Small intestine (tissue), 7 donors: ENCODE data around the gene LMX1B. TPM values are rescaled to one million over a fixed set of nuclear protein-coding genes. Genes with fewer than 3 reads are reported as not detected.
A peak's percentile ranks its signal among the peaks of the same experiment; 100 is the strongest.
"Not testable (repeated sequence)": the region's sequence is repeated elsewhere in the genome, so short reads cannot be mapped to it uniquely, and the experiment has no call there.

ENCODE experiments used
- DNase-seq, 2 donors: peaks; one replicate each; pipeline versions ENCODE4 v3.0.0 to v3.0.0-alpha.2; 2013
- FAIRE-seq: peaks from 2 replicates; lab custom pipeline; 2012; peaks lifted over from hg19 to GRCh38; lab: Jason Lieb, UNC
- H3K27ac ChIP-seq, 3 donors: one replicate each; pipeline ENCODE4 v1.5.1; 2013; ENCODE audit warnings: low read length in 2 of 3, mild to moderate bottlenecking in 2 of 3, control low read depth in 1 of 3, inconsistent platforms in 1 of 3, low read depth in 1 of 3, moderate library complexity in 1 of 3
- H3K27me3 ChIP-seq, 3 donors: one replicate each; pipeline ENCODE4 v1.6.1; 2013; ENCODE audit warnings: low read length in 3 of 3, inconsistent platforms in 1 of 3; ENCODE audit not compliant: control insufficient read depth in 3 of 3, insufficient read depth in 3 of 3
- H3K36me3 ChIP-seq, 3 donors: one replicate each; pipeline ENCODE4 v1.6.1; 2013; ENCODE audit warnings: low read length in 3 of 3, inconsistent platforms in 1 of 3, low read depth in 1 of 3, mild to moderate bottlenecking in 1 of 3, moderate library complexity in 1 of 3; ENCODE audit not compliant: control insufficient read depth in 3 of 3, insufficient read depth in 2 of 3
- H3K4me1 ChIP-seq, 3 donors: one replicate each; pipeline ENCODE4 v1.6.1; 2013; ENCODE audit warnings: low read length in 2 of 3, inconsistent platforms in 1 of 3, low read depth in 1 of 3, mild to moderate bottlenecking in 1 of 3, moderate library complexity in 1 of 3; ENCODE audit not compliant: control insufficient read depth in 3 of 3, insufficient read depth in 2 of 3
- H3K4me3 ChIP-seq, 3 donors: one replicate each; pipeline ENCODE4 v1.5.1; 2013; ENCODE audit warnings: low read length in 3 of 3, control low read depth in 1 of 3, inconsistent platforms in 1 of 3, low read depth in 1 of 3, mild to moderate bottlenecking in 1 of 3, moderate library complexity in 1 of 3
- H3K9me3 ChIP-seq, 2 donors: one replicate each; pipeline ENCODE4 v1.6.1; 2013; ENCODE audit warnings: low read depth in 1 of 2, low read length in 1 of 2; ENCODE audit not compliant: control insufficient read depth in 2 of 2, insufficient read depth in 1 of 2
- WGBS, 3 donors: extraction: QIAGEN DNeasy Blood & Tissue Kit; methylation state at CpG; one replicate each; pipeline ENCODE4 v1.1.7; 2013; 5-methylcytosine and 5-hydroxymethylcytosine counted together
- polyA plus RNA-seq, 4 donors: library from polyadenylated mRNA; stranded (reverse) in 3 of 4; unstranded in 1 of 4; fragments of 200-250 nt in 3 of 4; fragments of 120-200 nt in 1 of 4; gene quantifications; one replicate each; pipeline versions ENCODE4 v1.2.1 to v1.2.3, GENCODE V29; 2013
- donor health status: healthy with polysubstance abuse.
- donor health status: control.
- donor health status: control.
- donor health status: Bipolar disorder and iron deficiency.
- donor health status: healthy.

LMX1B gene
- polyA plus RNA-seq, 4 donors, result 0.13 to 0.75 TPM; not detected in 2

- WGBS, 3 donors, result 88 to 92% (median 91%) methylated on average over 8 to 10 of the region's 10 CpGs
Observed at GRCh38 chr9:126707712-126708111, 94.0 kb downstream of the LMX1B start.

GRCh38 chr9:126708178-126708577 lies 94.5 kb downstream of the LMX1B start:
- H3K27ac ChIP-seq, result no peak overlapping the region
- H3K9me3 ChIP-seq, result no peaks in the 10 kb centered on the region
- H3K4me3 ChIP-seq, result no peak overlapping the region
- no peaks in the 10 kb centered on the region for H3K36me3 ChIP-seq
- FAIRE-seq, result no peak
- no peak for DNase-seq
- peaks cover 0 to 51% (median 10%) of the 10 kb centered on the region in 3 donors for H3K27me3 ChIP-seq
- H3K4me1 ChIP-seq, result peaks cover 0 to 4% (median 0%) of the 10 kb centered on the region in 3 donors
- 26 to 60% (median 53%) methylated on average over 4 of the region's 4 CpGs for WGBS, 3 donors

More at GRCh38 chr9:126707712-126708111, 94.0 kb downstream of the LMX1B start:
- not testable (repeated sequence) for H3K4me3 ChIP-seq, H3K4me1 ChIP-seq, H3K36me3 ChIP-seq, DNase-seq, H3K27ac ChIP-seq, FAIRE-seq, H3K9me3 ChIP-seq
- peaks cover 0 to 55% (median 14%) of the 10 kb centered on the region in 3 donors for H3K27me3 ChIP-seq

- H3K4me3 ChIP-seq, result no peak overlapping the region
- no peak for FAIRE-seq
- H3K27ac ChIP-seq, result no peak overlapping the region
- H3K36me3 ChIP-seq, result no peaks in the 10 kb centered on the region
- WGBS, 3 donors, result 79 to 89% (median 80%) methylated on average over 3 of the region's 3 CpGs
- DNase-seq, result no peak
- H3K27me3 ChIP-seq, result peaks cover 0 to 45% (median 7%) of the 10 kb centered on the region in 3 donors
- peaks cover 0 to 4% (median 0%) of the 10 kb centered on the region in 3 donors for H3K4me1 ChIP-seq
- no peaks in the 10 kb centered on the region for H3K9me3 ChIP-seq
Observed at GRCh38 chr9:126709241-126709640, 95.5 kb downstream of the LMX1B start.

- no peak overlapping the region for H3K4me3 ChIP-seq
Observed at GRCh38 chr9:126715382-126715781, 101.7 kb downstream of the LMX1B start.

GRCh38 chr9:126717441-126717840 lies 103.7 kb downstream of the LMX1B start:
- WGBS, 3 donors, result 70 to 90% (median 77%) methylated on average over 5 of the region's 5 CpGs
- H3K4me1 ChIP-seq, H3K4me3 ChIP-seq, H3K36me3 ChIP-seq, DNase-seq, FAIRE-seq, H3K27ac ChIP-seq, H3K9me3 ChIP-seq: not testable (repeated sequence)
- H3K27me3 ChIP-seq, result peaks cover 0 to 22% (median 0%) of the 10 kb centered on the region in 3 donors

More at GRCh38 chr9:126715382-126715781, 101.7 kb downstream of the LMX1B start:
- Histone ChIP-seq H3K4me1 (no peaks in the 10 kb centered on the region), H3K27me3 (peaks cover 0 to 13% (median 0%) of the 10 kb centered on the region in 3 donors), H3K27ac (no peak overlapping the region), H3K9me3 (no peaks in the 10 kb centered on the region), H3K36me3 (no peaks in the 10 kb centered on the region)
- FAIRE-seq, result no peak
- DNase-seq, result no peak

- FAIRE-seq, result no peak
- Histone ChIP-seq H3K27ac (no peak overlapping the region), H3K27me3 (peaks cover 0 to 35% (median 0%) of the 10 kb centered on the region in 3 donors), H3K36me3 (no peaks in the 10 kb centered on the region), H3K9me3 (no peaks in the 10 kb centered on the region), H3K4me3 (no peak overlapping the region), H3K4me1 (peaks cover 0 to 4% (median 0%) of the 10 kb centered on the region in 3 donors)
- peak; percentile 47 to 59 for DNase-seq
- WGBS, 3 donors, result 15 to 26% (median 17%) methylated on average over 6 of the region's 6 CpGs
Observed at GRCh38 chr9:126719618-126720031, 105.9 kb downstream of the LMX1B start.

GRCh38 chr9:126720036-126720435 lies 106.3 kb downstream of the LMX1B start:
- Histone ChIP-seq H3K27ac (no peak overlapping the region), H3K4me3 (no peak overlapping the region), H3K4me1 (peaks cover 0 to 4% (median 0%) of the 10 kb centered on the region in 3 donors), H3K9me3 (no peaks in the 10 kb centered on the region), H3K27me3 (peaks cover 0 to 39% (median 0%) of the 10 kb centered on the region in 3 donors), H3K36me3 (no peaks in the 10 kb centered on the region)
- FAIRE-seq (no peak), DNase-seq (no peak)
- 65 to 69% (median 69%) methylated on average over 5 of the region's 5 CpGs for WGBS, 3 donors

GRCh38 chr9:126720661-126721563 lies 107.2 kb downstream of the LMX1B start:
- FAIRE-seq, result no peak
- H3K27ac ChIP-seq, result no peak overlapping the region

More at GRCh38 chr9:126720661-126721563, 107.2 kb downstream of the LMX1B start:
- peaks cover 0 to 40% (median 0%) of the 10 kb centered on the region in 3 donors for H3K27me3 ChIP-seq
- whole genome bisulfite sequencing, 3 donors, result 72 to 85% (median 72%) methylated on average over 19 of the region's 19 CpGs
- peaks cover 0 to 4% (median 0%) of the 10 kb centered on the region in 3 donors for H3K4me1 ChIP-seq
- no peaks in the 10 kb centered on the region for H3K36me3 ChIP-seq
- no peaks in the 10 kb centered on the region for H3K9me3 ChIP-seq
- no peak for DNase-seq
- H3K4me3 ChIP-seq, result no peak overlapping the region
